ENCODE measurements around the gene ZNF473. TPM values are rescaled to one million over a fixed set of nuclear protein-coding genes. Genes with fewer than 3 reads are reported as not detected.

Gene ZNF473
- total RNA-seq, 1 experiment from 2014 or later = 13.9 TPM

- no peak for TF ChIP-seq CTCF (conservative IDR thresholded peaks at IDR 0.05)
- TF ChIP-seq EZH2 (IDR thresholded peaks at IDR 0.05; ENCODE audit: low read depth) = no peak
- Histone ChIP-seq H3F3A (ENCODE audit: insufficient read depth, low read depth) (peaks cover 10% of the 10 kb centered on the region), H3K27me3 (ENCODE audit: insufficient read depth, low read depth) (no peaks in the 10 kb centered on the region), H3K27ac (no peak overlapping the region), H3K4me3 (no peak overlapping the region), H3K36me3 (ENCODE audit: low read depth) (peaks cover 23% of the 10 kb centered on the region), H3K4me2 (no peak overlapping the region), H3K9me2 (ENCODE audit: insufficient read depth) (no peaks in the 10 kb centered on the region), H4K20me1 (ENCODE audit: insufficient read depth) (peaks cover 10% of the 10 kb centered on the region), H3K4me1 (replicated peaks; ENCODE audit: insufficient read depth) (peaks cover 20% of the 10 kb centered on the region), H2AFZ (no peak overlapping the region), H3K9me3 (ENCODE audit: insufficient read depth, low read depth) (no peaks in the 10 kb centered on the region), H3K79me2 (ENCODE audit: low read depth) (no peaks in the 10 kb centered on the region)
- intact Hi-C loops (cut with micrococcal nuclease; ENCODE audit: unreplicated experiment) = no loop called here
- DNase-seq = no peak
- ChIA-PET CTCF (no interaction called here), POLR2A (ENCODE audit: unreplicated experiment) (no interaction called here)
- BruUV-seq (replicated peaks) = no TSS peak
Measured at GRCh38 chr19:50000038-50000840, 25.6 kb upstream of the ZNF473 start.

GRCh38 chr19:50000841-50001557 lies 24.8 kb upstream of the ZNF473 start:
- no peaks in the 10 kb centered on the region for H3K79me2 ChIP-seq (ENCODE audit: low read depth)
- H3K4me3 ChIP-seq = no peak overlapping the region
- POLR2A ChIA-PET (ENCODE audit: unreplicated experiment) = interaction anchor here (0.6 kb wide), 1 partner anchor 10 kb away, joined by 9 read pairs; no protein-coding TSS in a partner anchor
- peaks cover 13% of the 10 kb centered on the region for H4K20me1 ChIP-seq (ENCODE audit: insufficient read depth)
- no peak overlapping the region for H3K27ac ChIP-seq
- intact Hi-C loops (cut with micrococcal nuclease; ENCODE audit: unreplicated experiment) = no loop called here
- TF ChIP-seq EZH2 (IDR thresholded peaks at IDR 0.05; ENCODE audit: low read depth) (no peak), CTCF (conservative IDR thresholded peaks at IDR 0.05) (no peak)
- H3K27me3 ChIP-seq (ENCODE audit: insufficient read depth, low read depth) = no peaks in the 10 kb centered on the region
- H3K36me3 ChIP-seq (ENCODE audit: low read depth) = peaks cover 28% of the 10 kb centered on the region
- no peak for DNase-seq
- no peak overlapping the region for H2AFZ ChIP-seq
- H3K4me1 ChIP-seq (replicated peaks; ENCODE audit: insufficient read depth) = peaks cover 24% of the 10 kb centered on the region
- no peaks in the 10 kb centered on the region for H3K9me2 ChIP-seq (ENCODE audit: insufficient read depth)
- peaks cover 11% of the 10 kb centered on the region for H3F3A ChIP-seq (ENCODE audit: insufficient read depth, low read depth)
- no TSS peak for BruUV-seq (replicated peaks)
- no peak overlapping the region for H3K4me2 ChIP-seq
- CTCF ChIA-PET = no interaction called here
- no peaks in the 10 kb centered on the region for H3K9me3 ChIP-seq (ENCODE audit: insufficient read depth, low read depth)

- Histone ChIP-seq H4K20me1 (ENCODE audit: insufficient read depth) (peaks cover 13% of the 10 kb centered on the region), H2AFZ (no peak overlapping the region), H3K27me3 (ENCODE audit: insufficient read depth, low read depth) (no peaks in the 10 kb centered on the region), H3K4me3 (no peak overlapping the region), H3K4me2 (no peak overlapping the region), H3K9me3 (ENCODE audit: insufficient read depth, low read depth) (no peaks in the 10 kb centered on the region), H3K27ac (no peak overlapping the region), H3K4me1 (replicated peaks; ENCODE audit: insufficient read depth) (peaks cover 24% of the 10 kb centered on the region), H3K36me3 (ENCODE audit: low read depth) (peaks cover 26% of the 10 kb centered on the region), H3K9me2 (ENCODE audit: insufficient read depth) (no peaks in the 10 kb centered on the region), H3F3A (ENCODE audit: insufficient read depth, low read depth) (peaks cover 11% of the 10 kb centered on the region), H3K79me2 (ENCODE audit: low read depth) (no peaks in the 10 kb centered on the region)
- ChIA-PET CTCF (no interaction called here), POLR2A (ENCODE audit: unreplicated experiment) (no interaction called here)
- no peak for TF ChIP-seq EZH2 (IDR thresholded peaks at IDR 0.05; ENCODE audit: low read depth)
- no peak for TF ChIP-seq CTCF (conservative IDR thresholded peaks at IDR 0.05)
- DNase-seq = no peak
- BruUV-seq (replicated peaks) = no TSS peak
- intact Hi-C loops (cut with micrococcal nuclease; ENCODE audit: unreplicated experiment) = no loop called here
Measured at GRCh38 chr19:50001775-50002174, 24.0 kb upstream of the ZNF473 start.

Measured in PC-9 (cell line).